Brain microvascular endothelial cell (primary cell): ENCODE measurements around the gene ASAP3.

Experiments
- DNase-seq: peaks from one replicate; pipeline ENCODE4 v3.0.0-alpha.2; 2020
- H3K27ac ChIP-seq: fragments of 250-450 bp; sonication (Bioruptor Pico); 2 replicates; pipeline ENCODE4 v1.5.1; 2020; ENCODE audit warnings: mild to moderate bottlenecking, moderate library complexity
- H3K27me3 ChIP-seq: fragments of 250-450 bp; sonication (Bioruptor Pico); replicated peaks from 2 replicates; pipeline ENCODE4 v1.5.1; 2020; ENCODE audit warnings: mild to moderate bottlenecking
- H3K36me3 ChIP-seq: fragments of 250-450 bp; sonication (Bioruptor Pico); replicated peaks from 2 replicates; pipeline ENCODE4 v1.5.1; 2020; ENCODE audit warnings: mild to moderate bottlenecking
- H3K4me3 ChIP-seq: 2 replicates; pipeline ENCODE4 v1.5.1; 2011; ENCODE audit warnings: low read depth, mild to moderate bottlenecking, control low read depth, low read length, moderate library complexity
- in situ Hi-C: cut with HindIII; loops from 2 replicates; pipeline ENCODE4 v1.10.0; 2017; ENCODE audit warnings: low sequenced_read_pairs, low pct_ligation_motif_present
- TF ChIP-seq, protein P1 (sequence below): IDR thresholded peaks from 2 replicates; pipeline ENCODE4 v1.5.1; 2011; ENCODE audit warnings: low read depth, mild to moderate bottlenecking, moderate library complexity, low read length, control low read depth, inconsistent platforms; ENCODE audit errors: missing control alignments

The ASAP3 gene

DNA sequence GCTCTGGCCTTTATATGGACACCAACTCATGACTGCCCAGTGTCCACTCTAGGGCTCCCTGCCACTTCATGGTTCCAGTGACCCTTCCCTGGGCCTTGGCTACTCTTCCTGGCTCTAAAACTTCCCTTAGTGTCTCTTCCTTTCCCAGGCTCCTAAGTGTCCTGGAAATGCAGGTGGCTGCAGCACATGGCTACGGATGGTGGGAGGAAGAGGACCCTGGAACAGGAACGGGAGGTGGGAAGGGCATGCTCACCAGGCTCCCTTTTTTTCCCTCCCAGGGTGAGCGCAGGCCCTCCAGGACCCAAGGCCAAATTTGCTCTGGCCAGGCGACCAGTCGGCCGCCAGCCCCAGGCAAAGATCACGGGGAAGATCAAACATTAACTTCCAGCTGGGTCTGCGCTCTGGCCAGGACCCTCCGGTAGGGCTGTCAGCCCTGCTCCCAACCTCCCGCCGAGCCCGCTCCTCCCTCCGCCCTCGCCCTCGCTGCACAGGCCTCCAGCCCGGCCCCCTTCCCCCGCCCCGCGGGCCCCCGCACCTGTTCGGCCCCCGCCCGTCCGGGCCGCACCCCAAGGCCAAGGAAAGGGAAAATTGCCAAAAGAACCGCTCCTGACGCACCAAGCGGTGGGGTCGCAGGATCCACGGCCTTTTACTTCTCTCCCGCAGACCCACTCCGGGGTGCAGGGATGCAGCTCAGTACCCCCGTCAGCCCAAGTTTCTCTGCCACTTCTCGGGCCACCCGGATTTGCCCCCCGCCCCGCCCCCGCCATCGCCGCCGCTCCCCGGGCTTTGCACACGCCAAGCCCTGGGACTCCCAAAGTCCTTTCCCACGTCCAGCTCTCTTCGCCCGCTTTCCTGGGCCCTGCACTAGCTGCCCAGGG lies 60.3 kb downstream of the ASAP3 start:
- Histone ChIP-seq H3K36me3 (no peaks in the 10 kb centered on the region), H3K4me3 (peak overlapping the region; percentile 45), H3K27me3 (no peaks in the 10 kb centered on the region), H3K27ac (no peak overlapping the region)
- in situ Hi-C loops = loop anchor here (25.0 kb wide), 1 partner anchor 89 kb away; no protein-coding TSS in a partner anchor
- no peak for DNase-seq
- TF ChIP-seq, protein P1, sequence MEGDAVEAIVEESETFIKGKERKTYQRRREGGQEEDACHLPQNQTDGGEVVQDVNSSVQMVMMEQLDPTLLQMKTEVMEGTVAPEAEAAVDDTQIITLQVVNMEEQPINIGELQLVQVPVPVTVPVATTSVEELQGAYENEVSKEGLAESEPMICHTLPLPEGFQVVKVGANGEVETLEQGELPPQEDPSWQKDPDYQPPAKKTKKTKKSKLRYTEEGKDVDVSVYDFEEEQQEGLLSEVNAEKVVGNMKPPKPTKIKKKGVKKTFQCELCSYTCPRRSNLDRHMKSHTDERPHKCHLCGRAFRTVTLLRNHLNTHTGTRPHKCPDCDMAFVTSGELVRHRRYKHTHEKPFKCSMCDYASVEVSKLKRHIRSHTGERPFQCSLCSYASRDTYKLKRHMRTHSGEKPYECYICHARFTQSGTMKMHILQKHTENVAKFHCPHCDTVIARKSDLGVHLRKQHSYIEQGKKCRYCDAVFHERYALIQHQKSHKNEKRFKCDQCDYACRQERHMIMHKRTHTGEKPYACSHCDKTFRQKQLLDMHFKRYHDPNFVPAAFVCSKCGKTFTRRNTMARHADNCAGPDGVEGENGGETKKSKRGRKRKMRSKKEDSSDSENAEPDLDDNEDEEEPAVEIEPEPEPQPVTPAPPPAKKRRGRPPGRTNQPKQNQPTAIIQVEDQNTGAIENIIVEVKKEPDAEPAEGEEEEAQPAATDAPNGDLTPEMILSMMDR = no peak

DNA sequence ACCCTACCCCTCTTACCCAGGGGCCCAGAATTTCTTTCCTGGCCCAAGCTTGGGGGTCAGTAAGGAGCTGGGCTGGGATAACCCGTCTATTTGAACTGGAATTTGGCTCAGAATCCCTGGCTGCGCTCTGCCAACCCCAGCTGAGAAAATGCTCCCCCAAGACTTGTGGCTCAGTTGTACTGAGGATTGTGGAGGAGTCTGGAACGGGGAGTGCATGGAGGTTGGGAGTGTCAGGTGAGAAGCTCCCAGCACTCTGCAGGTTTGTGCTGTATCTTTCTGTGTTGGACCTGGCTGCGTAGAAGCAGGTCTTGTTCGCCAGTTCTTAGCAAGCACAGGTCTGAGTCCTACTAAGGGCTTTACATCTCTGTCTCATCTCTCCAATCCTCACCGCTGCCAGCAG lies 61.0 kb downstream of the ASAP3 start:
- TF ChIP-seq, protein P1 = no peak
- no peak for DNase-seq
- Histone ChIP-seq H3K4me3 (no peak overlapping the region), H3K36me3 (no peaks in the 10 kb centered on the region), H3K27ac (no peak overlapping the region), H3K27me3 (no peaks in the 10 kb centered on the region)
- in situ Hi-C loops = loop anchor here (25.0 kb wide), 1 partner anchor 89 kb away; no protein-coding TSS in a partner anchor

GRCh38 chr1:23422241-23422877 lies 61.6 kb downstream of the ASAP3 start:
- Histone ChIP-seq H3K4me3 (no peak overlapping the region), H3K27ac (no peak overlapping the region), H3K36me3 (no peaks in the 10 kb centered on the region), H3K27me3 (no peaks in the 10 kb centered on the region)
- in situ Hi-C loops = loop anchor here (25.0 kb wide), 1 partner anchor 90 kb away; no protein-coding TSS in a partner anchor
- peak; percentile 45 for DNase-seq
- TF ChIP-seq, protein P1 = no peak

DNA sequence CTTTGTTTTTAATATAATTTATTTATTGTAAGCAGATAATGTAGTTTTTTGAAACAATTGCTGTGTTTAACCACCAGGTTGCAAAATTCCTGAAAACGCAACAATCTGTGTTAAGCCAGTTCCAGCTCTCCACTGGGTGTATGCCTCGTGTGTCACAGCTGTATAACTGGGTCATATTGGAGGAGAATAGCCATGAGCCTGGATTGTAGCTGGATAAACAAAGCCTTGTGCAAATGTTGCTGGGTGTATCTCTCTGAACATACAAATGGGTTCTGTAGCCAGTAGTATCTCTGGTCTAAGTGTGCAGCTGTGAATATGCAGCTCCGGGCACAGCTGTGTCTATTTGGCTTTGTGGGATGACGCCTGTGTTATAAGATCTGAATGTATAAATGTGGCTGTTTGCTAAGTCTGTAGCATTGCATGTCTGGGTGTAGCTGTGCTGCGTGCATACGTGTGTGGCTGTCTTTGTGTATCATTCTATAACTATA lies 62.2 kb downstream of the ASAP3 start:
- in situ Hi-C loops = loop anchor here (25.0 kb wide), 1 partner anchor 91 kb away; no protein-coding TSS in a partner anchor
- Histone ChIP-seq H3K4me3 (no peak overlapping the region), H3K27ac (no peak overlapping the region), H3K27me3 (no peaks in the 10 kb centered on the region), H3K36me3 (no peaks in the 10 kb centered on the region)
- TF ChIP-seq, protein P1 = peak; percentile 29
- peak; percentile 21 for DNase-seq

- no peaks in the 10 kb centered on the region for H3K27me3 ChIP-seq
- TF ChIP-seq, protein P1 = no peak
These were observed 62.6 kb downstream of the ASAP3 start for GRCh38 chr1:23421343-23421742.

More at GRCh38 chr1:23421343-23421742, 62.6 kb downstream of the ASAP3 start:
- in situ Hi-C loops = loop anchor here (25.0 kb wide), 1 partner anchor 91 kb away; no protein-coding TSS in a partner anchor
- Histone ChIP-seq H3K27ac (no peak overlapping the region), H3K4me3 (no peak overlapping the region), H3K36me3 (no peaks in the 10 kb centered on the region)
- no peak for DNase-seq
